Stimulated activated CD4-positive, alpha-beta T cell treated with anti-CD3 and anti-CD28 coated beads, Interleukin-4, amount 100 ng/mL, for 48 hours (primary cell): ENCODE measurements around the gene C1S.
"Not testable (repeated sequence)": the region's sequence is repeated elsewhere in the genome, so short reads cannot be mapped to it uniquely, and the experiment has no call there.

Experiments
- DNase-seq, 2 donors: peaks; one replicate each; pipeline ENCODE4 v3.0.0-alpha.2; 2020; ENCODE audit warnings: low read depth in 2 of 2

Gene C1S

DNA sequence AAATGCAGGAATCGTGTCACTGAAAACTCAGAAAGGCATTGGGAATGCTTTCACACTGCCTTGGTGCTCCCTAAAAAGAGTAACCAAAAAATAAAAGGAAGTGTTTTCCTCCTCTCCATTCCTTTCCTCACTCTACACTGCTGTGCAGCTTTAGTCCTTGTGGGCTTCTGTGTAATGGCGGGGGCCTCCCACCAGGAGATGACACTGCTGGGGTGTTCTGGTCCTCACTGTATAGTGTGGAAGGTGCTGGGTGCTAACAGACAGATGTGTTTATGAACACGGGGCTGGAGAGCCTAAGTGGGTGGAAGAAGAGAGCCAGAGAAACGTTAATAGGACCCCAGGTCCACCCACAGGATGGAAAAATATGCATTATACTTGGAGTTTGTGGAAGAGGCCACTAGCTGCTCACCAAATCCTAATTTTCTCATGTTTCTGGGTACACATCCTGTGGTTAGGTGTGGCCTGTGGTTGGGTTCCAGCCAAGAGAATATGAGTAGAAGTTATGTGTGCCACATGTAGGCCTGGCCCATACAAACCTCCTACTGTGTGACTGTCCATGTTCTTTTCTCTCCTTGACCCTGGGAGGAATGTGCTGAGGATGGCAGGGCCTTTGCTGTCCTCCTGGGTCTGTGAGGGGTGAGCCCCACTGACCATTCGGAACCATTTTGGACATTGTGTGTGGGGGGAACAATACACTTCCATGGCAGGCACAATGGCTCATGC, 14.0 kb upstream of the C1S start:
- DNase-seq = no peak

- DNase-seq = no peak
Observed at GRCh38 chr12:7047306-7047705, 13.2 kb upstream of the C1S start.

GRCh38 chr12:7049445-7049951, 11.0 kb upstream of the C1S start:
- not testable (repeated sequence) for DNase-seq

GRCh38 chr12:7049973-7050372, 10.5 kb upstream of the C1S start:
- not testable (repeated sequence) for DNase-seq

GRCh38 chr12:7054925-7055324, 5.6 kb upstream of the C1S start:
- DNase-seq = no peak

- DNase-seq = not testable (repeated sequence)
Observed at GRCh38 chr12:7055736-7056135, 4.8 kb upstream of the C1S start.

- DNase-seq = no peak
Observed at GRCh38 chr12:7058163-7058845, 2.2 kb upstream of the C1S start.

DNA sequence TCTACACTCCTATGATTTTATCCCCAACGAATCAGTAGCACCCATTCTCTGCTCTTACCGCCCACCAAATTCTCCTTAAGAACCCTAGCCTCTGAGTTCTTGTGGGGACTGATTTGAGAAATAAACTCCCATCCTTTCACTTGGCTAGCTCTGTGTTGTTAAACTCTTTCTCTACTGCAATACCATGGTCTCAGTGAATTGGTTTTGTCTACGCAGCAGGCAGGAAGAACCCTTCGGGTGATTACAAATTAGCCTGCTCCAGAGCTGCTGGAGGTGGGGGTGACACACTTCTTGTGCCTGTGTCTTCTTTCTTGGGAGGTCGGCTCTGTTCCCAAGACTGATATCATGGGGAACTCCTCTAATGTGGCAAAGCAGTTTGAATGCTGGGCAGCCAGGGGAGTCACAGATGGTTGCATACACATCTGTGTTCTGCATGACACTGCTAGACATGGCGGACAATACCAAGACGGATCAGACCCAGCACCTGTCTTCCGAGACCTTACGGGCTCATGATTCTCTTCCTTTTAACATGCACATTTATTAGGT, 1.6 kb upstream of the C1S start:
- no peak for DNase-seq

DNA sequence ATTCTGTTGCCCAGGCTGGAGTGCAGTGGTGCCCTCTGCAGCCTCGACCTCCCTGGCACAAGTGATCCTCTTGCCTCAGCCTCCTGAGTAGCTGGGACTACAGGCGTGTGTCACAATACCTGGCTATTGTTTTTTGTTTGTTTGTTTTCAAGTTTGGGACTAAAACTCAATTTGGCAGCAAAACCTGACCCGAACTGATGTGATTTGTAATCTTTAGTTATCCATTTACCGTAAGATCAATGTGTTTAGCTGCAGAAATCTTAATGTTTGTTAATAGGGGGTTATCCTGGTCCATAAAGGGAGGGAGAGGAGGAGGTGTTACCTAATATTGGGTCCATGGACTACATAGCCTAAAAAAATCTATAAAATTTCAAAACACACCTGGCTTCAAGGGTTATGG, 738 bp upstream of the C1S start:
- no peak for DNase-seq

DNA sequence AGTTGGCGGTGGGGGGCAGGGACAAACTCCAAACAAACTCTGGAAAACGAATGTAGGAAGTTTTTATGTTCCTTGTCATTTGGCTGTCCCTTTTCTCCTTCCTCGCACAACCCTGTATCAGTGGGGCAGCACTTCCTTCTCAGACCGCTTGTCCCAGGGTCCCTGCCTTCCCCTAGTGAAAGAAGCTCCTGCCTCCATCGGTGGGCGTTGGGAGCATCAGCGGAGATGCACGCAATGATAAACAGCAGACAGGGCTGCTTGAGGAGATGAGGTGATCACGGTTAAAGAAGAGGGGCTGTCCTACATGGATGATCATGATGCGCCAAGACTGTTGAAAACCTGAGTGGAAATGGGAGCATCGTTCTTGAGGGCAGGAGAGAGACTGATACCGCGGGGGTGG, 620 bp downstream of the C1S start:
- DNase-seq = no peak

GRCh38 chr12:7061596-7061995, 1.1 kb downstream of the C1S start:
- DNase-seq = no peak

DNA sequence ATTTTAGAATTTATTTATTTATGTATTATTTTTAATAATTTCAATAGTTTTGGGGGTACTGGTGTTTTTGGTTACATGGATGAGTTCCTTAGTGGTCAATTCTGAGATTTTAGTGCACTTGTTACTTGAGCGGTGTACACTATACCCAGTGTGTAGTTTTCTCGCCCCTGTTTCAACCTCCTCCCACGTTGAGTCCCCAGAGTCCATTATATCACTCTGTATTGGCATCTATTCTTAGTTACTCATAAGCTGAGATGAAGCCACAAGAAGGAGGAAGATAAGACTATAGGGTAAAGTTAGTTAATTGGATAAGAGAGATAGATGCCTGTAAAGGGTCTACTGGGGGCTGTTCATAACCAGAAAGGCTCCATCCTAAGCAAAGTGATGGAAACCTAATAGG, 4.0 kb downstream of the C1S start:
- no peak for DNase-seq

DNA sequence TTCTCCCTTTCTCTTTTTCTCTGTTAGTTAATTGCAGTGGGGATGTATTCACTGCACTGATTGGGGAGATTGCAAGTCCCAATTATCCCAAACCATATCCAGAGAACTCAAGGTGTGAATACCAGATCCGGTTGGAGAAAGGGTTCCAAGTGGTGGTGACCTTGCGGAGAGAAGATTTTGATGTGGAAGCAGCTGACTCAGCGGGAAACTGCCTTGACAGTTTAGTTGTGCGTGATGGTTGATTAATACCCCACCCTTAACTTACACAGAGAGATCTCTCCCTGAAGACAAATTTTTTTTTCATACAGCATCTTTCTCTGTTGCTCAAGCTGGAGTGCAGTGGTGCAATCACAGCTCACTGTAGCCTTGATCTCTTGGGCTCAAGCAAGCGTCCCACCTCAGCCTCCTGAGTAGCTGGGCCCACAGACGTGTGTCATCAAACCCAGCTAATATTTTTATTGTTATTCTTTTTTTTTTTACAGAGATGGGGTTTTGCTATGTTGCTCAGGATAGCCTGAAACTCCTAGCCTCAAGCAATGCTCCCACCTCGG, 4.6 kb downstream of the C1S start:
- DNase-seq = no peak

- DNase-seq = no peak
Observed at GRCh38 chr12:7066596-7066995, 6.1 kb downstream of the C1S start.

DNA sequence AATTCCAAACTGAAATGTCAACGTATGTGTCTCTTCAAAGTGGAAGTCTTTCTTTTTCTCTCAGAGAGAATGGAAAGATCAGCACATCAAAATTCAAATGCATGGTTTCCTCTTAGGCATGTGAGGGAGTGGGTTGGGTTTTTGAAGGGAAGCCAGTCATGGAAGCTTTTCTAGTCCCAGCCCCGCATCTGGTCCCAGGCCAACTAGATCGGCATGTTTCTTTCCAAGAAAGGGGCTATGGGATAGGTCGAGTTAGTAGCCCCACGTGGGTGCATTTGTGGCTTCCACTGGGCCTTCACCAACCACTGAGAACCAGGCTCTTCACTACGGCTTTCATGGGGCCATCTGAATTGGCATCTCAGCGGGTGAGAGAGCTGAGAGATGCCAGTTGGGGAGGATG, 6.6 kb downstream of the C1S start:
- no peak for DNase-seq

- DNase-seq = no peak
Observed at GRCh38 chr12:7068240-7068993, 7.9 kb downstream of the C1S start.

DNA sequence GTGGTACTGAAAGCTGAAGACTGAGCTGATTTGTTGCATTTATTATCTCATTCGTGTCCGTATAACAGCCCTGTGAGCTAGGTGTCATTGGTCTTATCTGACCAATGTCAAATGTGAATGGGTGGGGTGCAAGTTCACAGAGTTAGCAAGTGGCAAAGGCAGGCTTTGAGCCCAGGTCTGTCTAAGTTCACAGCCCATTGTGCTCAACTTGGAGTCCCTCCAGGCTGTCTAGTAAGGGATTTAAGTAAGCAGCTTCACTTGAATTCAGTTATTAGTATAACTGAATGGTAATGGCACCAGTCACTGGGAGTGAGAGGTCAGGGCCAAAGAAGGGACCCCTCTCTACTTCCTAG, 8.5 kb downstream of the C1S start:
- no peak for DNase-seq

- no peak for DNase-seq
Observed at GRCh38 chr12:7069386-7069785, 8.9 kb downstream of the C1S start.

GRCh38 chr12:7072035-7072434, 11.5 kb downstream of the C1S start:
- no peak for DNase-seq

DNA sequence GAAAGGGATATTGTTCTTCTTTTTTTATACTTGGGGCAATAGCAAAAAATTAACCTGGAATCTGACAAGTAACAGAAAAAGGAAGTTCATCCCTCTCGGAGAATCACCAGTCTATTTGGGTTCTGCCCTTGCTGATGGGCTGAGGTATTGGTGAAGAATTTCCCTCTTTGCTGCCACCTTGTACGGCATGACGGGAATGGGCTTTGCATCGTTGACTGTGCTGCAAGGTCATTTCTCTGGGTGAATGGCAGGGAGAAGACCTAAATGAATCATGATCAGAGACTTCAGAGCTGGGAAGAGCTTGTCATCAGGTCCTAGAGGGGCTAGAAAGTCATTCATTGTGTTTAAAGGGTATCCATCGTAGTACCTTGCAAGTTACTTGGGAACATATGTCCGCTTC, 12.0 kb downstream of the C1S start:
- no peak for DNase-seq

DNA sequence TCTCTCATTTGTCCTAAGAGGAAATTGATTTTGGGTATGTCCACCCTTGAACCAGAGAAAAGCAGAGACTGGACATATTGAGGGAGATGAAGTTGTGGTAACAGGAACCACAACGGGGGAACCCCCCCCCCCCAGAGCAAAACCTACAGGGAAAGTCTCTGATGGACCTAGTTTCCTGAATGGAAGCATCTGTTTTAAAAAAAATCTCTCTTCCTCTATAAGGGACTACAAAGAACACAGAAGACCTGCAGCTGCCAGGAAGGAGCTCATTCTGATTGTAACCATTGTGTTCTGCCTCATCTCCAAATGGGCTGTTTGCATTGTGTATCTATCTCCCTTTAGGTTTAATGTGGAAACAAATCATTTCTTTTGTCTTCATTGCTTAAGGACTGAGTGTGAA, 13.4 kb downstream of the C1S start:
- DNase-seq = no peak

DNA sequence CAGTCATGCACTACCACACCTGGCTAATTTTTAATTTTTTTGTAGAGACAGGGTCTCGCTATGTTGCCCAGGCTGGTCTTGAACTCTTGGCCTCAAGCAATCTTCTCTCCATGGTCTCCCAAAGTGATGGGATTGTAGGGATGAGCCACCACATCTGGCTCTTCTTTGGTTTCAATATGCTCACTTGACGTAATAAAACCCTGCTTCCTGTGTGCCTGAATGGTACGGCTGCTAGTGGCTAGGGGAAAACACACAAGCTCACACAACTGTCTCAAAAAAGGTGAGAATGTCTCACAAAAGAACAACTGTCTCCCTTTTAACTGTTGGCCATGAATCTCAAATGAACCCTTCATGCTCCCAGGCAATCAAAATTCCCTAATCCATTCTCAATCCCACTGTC, 15.0 kb downstream of the C1S start:
- DNase-seq = no peak
